ENCODE results near the gene TDRD7. TPM values are rescaled to one million over a fixed set of nuclear protein-coding genes. Genes with fewer than 3 reads are reported as not detected.
A peak's percentile ranks its signal among the peaks of the same experiment; 100 is the strongest.

The TDRD7 gene
- total RNA-seq, 1 donor from 2014 or later = 7.9 TPM

- no peak overlapping the region for H3K4me3 ChIP-seq
- intact Hi-C loops (cut with micrococcal nuclease) = no loop called here
- no peaks in the 10 kb centered on the region for H3K27me3 ChIP-seq (ENCODE audit: low read depth)
- peak overlapping the region; percentile 51 for H3K27ac ChIP-seq (replicated peaks)
- H3K36me3 ChIP-seq = peaks cover 39% of the 10 kb centered on the region
- H3K4me1 ChIP-seq = peaks cover 43% of the 10 kb centered on the region
- no peak for TF ChIP-seq CTCF (IDR thresholded peaks at IDR 0.05; ENCODE audit: borderline replicate concordance)
- no peaks in the 10 kb centered on the region for H3K9me3 ChIP-seq (replicated peaks)
- DNase-seq = no peak
Observed at GRCh38 chr9:97545486-97545885, 133.6 kb downstream of the TDRD7 start.

Small RNA genes lying within 50 kb of the gene (microRNA-seq; reads per million reads assigned to microRNA genes)
- not detected for gene MIR1302-8

Other genes with a start within 250 kb of the TDRD7 start
- gene CCDC180, start 104.4 kb upstream of the TDRD7 start, total RNA-seq = 2.4 TPM
- gene TMOD1, start 89.6 kb downstream of the TDRD7 start, total RNA-seq = 186 TPM
- 24.5 TPM for gene TSTD2, start 221.3 kb downstream of the TDRD7 start, total RNA-seq
- gene NCBP1, start 221.7 kb downstream of the TDRD7 start, total RNA-seq = 22.5 TPM